Measurements from ENCODE around the gene CIAO2A.
"Not testable (repeated sequence)": the region's sequence is repeated elsewhere in the genome, so short reads cannot be mapped to it uniquely, and the experiment has no call there.

Gene CIAO2A

GRCh38 chr15:64112073-64112772 is 18.6 kb upstream of the CIAO2A start:
- no peaks in the 10 kb centered on the region for H3K27me3 ChIP-seq (ENCODE audit: control insufficient read depth in 1 of 2, insufficient read depth in 2 of 2, low read length in 2 of 2)
- H3K4me1 ChIP-seq (ENCODE audit: control insufficient read depth in 1 of 2, insufficient read depth in 2 of 2, low read length in 2 of 2) = peaks cover 9 to 21% of the 10 kb centered on the region in 2 donors
- H3K9me3 ChIP-seq (ENCODE audit: control insufficient read depth in 1 of 2, low read length in 2 of 2) = no peaks in the 10 kb centered on the region
- no peak overlapping the region for H3K27ac ChIP-seq (ENCODE audit: low read depth, low read length)
- H3K36me3 ChIP-seq (ENCODE audit: control insufficient read depth in 1 of 2, insufficient read depth in 2 of 2, low read length in 2 of 2) = peaks cover 18 to 45% of the 10 kb centered on the region in 2 donors
- no peak overlapping the region for H3K4me3 ChIP-seq (ENCODE audit: low read depth in 1 of 2, low read length in 2 of 2)
- no peak overlapping the region for H3K9ac ChIP-seq (ENCODE audit: low read depth in 1 of 2, low read length in 2 of 2)

GRCh38 chr15:64111679-64112050 is 18.0 kb upstream of the CIAO2A start:
- Histone ChIP-seq H3K9me3 (ENCODE audit: control insufficient read depth in 1 of 2, low read length in 2 of 2) (no peaks in the 10 kb centered on the region), H3K27ac (ENCODE audit: low read depth, low read length) (no peak overlapping the region), H3K4me3 (ENCODE audit: low read depth in 1 of 2, low read length in 2 of 2) (no peak overlapping the region), H3K27me3 (ENCODE audit: control insufficient read depth in 1 of 2, insufficient read depth in 2 of 2, low read length in 2 of 2) (no peaks in the 10 kb centered on the region), H3K4me1 (ENCODE audit: control insufficient read depth in 1 of 2, insufficient read depth in 2 of 2, low read length in 2 of 2) (peaks cover 9 to 21% of the 10 kb centered on the region in 2 donors), H3K36me3 (ENCODE audit: control insufficient read depth in 1 of 2, insufficient read depth in 2 of 2, low read length in 2 of 2) (peaks cover 16 to 40% of the 10 kb centered on the region in 2 donors), H3K9ac (ENCODE audit: low read depth in 1 of 2, low read length in 2 of 2) (no peak overlapping the region)

DNA sequence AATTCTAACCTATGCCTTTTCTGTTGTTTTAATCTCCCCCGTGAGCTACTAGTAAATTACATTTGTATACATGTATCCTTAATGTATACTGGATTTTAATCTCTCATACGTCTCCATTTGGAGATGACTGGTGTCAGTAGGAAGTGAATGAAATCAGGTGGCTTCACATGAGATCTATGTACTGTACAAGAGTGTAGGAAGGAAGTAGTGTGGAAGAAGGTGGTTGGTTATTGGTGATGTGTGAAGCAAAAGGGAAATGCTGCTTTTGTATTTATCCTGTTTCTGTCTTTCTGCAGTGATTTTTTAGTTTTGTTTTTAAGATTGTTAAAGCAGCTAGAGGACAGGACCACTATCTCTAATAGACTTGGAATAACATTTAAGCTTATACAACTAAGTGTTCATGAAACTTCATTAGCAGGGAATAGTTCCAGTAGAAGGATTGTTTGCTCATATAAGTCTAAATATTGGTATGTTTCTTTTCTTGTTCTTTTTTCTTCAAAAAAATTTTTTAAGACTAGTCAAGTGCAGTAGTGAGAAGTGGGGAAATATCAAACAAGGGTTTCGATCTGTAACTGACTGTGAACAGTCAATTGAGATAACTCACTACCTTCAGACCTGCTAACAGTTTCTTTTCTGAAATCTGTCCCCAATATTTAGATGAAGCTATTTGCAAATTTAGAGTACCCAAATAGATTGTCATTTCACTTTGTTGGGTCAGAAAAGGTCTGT is 17.5 kb upstream of the CIAO2A start:
- H3K27me3 ChIP-seq (ENCODE audit: control insufficient read depth in 1 of 2, insufficient read depth in 2 of 2, low read length in 2 of 2) = no peaks in the 10 kb centered on the region
- no peak overlapping the region for H3K9ac ChIP-seq (ENCODE audit: low read depth in 1 of 2, low read length in 2 of 2)
- H3K36me3 ChIP-seq (ENCODE audit: control insufficient read depth in 1 of 2, insufficient read depth in 2 of 2, low read length in 2 of 2) = peaks cover 11 to 35% of the 10 kb centered on the region in 2 donors
- peaks cover 9 to 21% of the 10 kb centered on the region in 2 donors for H3K4me1 ChIP-seq (ENCODE audit: control insufficient read depth in 1 of 2, insufficient read depth in 2 of 2, low read length in 2 of 2)
- H3K9me3 ChIP-seq (ENCODE audit: control insufficient read depth in 1 of 2, low read length in 2 of 2) = no peaks in the 10 kb centered on the region
- H3K4me3 ChIP-seq (ENCODE audit: low read depth in 1 of 2, low read length in 2 of 2) = no peak overlapping the region
- no peak overlapping the region for H3K27ac ChIP-seq (ENCODE audit: low read depth, low read length)

GRCh38 chr15:64110108-64110701 is 16.6 kb upstream of the CIAO2A start:
- Histone ChIP-seq H3K36me3 (ENCODE audit: control insufficient read depth in 1 of 2, insufficient read depth in 2 of 2, low read length in 2 of 2) (peaks cover 8 to 26% of the 10 kb centered on the region in 2 donors), H3K4me1 (ENCODE audit: control insufficient read depth in 1 of 2, insufficient read depth in 2 of 2, low read length in 2 of 2) (peaks cover 9 to 26% of the 10 kb centered on the region in 2 donors)
- H3K27ac ChIP-seq (ENCODE audit: low read depth, low read length); H3K9me3 ChIP-seq (ENCODE audit: control insufficient read depth in 1 of 2, low read length in 2 of 2); H3K4me3 ChIP-seq (ENCODE audit: low read depth in 1 of 2, low read length in 2 of 2); H3K27me3 ChIP-seq (ENCODE audit: control insufficient read depth in 1 of 2, insufficient read depth in 2 of 2, low read length in 2 of 2); H3K9ac ChIP-seq (ENCODE audit: low read depth in 1 of 2, low read length in 2 of 2): not testable (repeated sequence)

- H3K27ac ChIP-seq (ENCODE audit: low read depth, low read length) = no peak overlapping the region
Measured at GRCh38 chr15:64107337-64107736, 13.7 kb upstream of the CIAO2A start.

GRCh38 chr15:64105113-64105704 is 11.6 kb upstream of the CIAO2A start:
- no peaks in the 10 kb centered on the region for H3K27me3 ChIP-seq (ENCODE audit: control insufficient read depth in 1 of 2, insufficient read depth in 2 of 2, low read length in 2 of 2)
- H3K36me3 ChIP-seq (ENCODE audit: control insufficient read depth in 1 of 2, insufficient read depth in 2 of 2, low read length in 2 of 2) = peaks cover 0 to 3% of the 10 kb centered on the region in 2 donors
- peaks cover 0 to 7% of the 10 kb centered on the region in 2 donors for H3K4me1 ChIP-seq (ENCODE audit: control insufficient read depth in 1 of 2, insufficient read depth in 2 of 2, low read length in 2 of 2)
- H3K27ac ChIP-seq (ENCODE audit: low read depth, low read length) = no peak overlapping the region
- H3K9me3 ChIP-seq (ENCODE audit: control insufficient read depth in 1 of 2, low read length in 2 of 2) = no peaks in the 10 kb centered on the region
- H3K4me3 ChIP-seq (ENCODE audit: low read depth in 1 of 2, low read length in 2 of 2) = no peak overlapping the region
- no peak overlapping the region for H3K9ac ChIP-seq (ENCODE audit: low read depth in 1 of 2, low read length in 2 of 2)

More at GRCh38 chr15:64107337-64107736, 13.7 kb upstream of the CIAO2A start:
- H3K36me3 ChIP-seq (ENCODE audit: control insufficient read depth in 1 of 2, insufficient read depth in 2 of 2, low read length in 2 of 2) = peaks cover 0 to 3% of the 10 kb centered on the region in 2 donors
- H3K27me3 ChIP-seq (ENCODE audit: control insufficient read depth in 1 of 2, insufficient read depth in 2 of 2, low read length in 2 of 2) = no peaks in the 10 kb centered on the region
- H3K4me3 ChIP-seq (ENCODE audit: low read depth in 1 of 2, low read length in 2 of 2) = no peak overlapping the region
- H3K9me3 ChIP-seq (ENCODE audit: control insufficient read depth in 1 of 2, low read length in 2 of 2) = no peaks in the 10 kb centered on the region
- no peak overlapping the region for H3K9ac ChIP-seq (ENCODE audit: low read depth in 1 of 2, low read length in 2 of 2)
- H3K4me1 ChIP-seq (ENCODE audit: control insufficient read depth in 1 of 2, insufficient read depth in 2 of 2, low read length in 2 of 2) = peaks cover 9 to 24% of the 10 kb centered on the region in 2 donors

- H3K36me3 ChIP-seq (ENCODE audit: control insufficient read depth in 1 of 2, insufficient read depth in 2 of 2, low read length in 2 of 2) = peaks cover 0 to 3% of the 10 kb centered on the region in 2 donors
- H3K9me3 ChIP-seq (ENCODE audit: control insufficient read depth in 1 of 2, low read length in 2 of 2) = no peaks in the 10 kb centered on the region
- H3K4me1 ChIP-seq (ENCODE audit: control insufficient read depth in 1 of 2, insufficient read depth in 2 of 2, low read length in 2 of 2) = peaks cover 9 to 14% of the 10 kb centered on the region in 2 donors
- H3K27me3 ChIP-seq (ENCODE audit: control insufficient read depth in 1 of 2, insufficient read depth in 2 of 2, low read length in 2 of 2) = no peaks in the 10 kb centered on the region
- no peak overlapping the region for H3K27ac ChIP-seq (ENCODE audit: low read depth, low read length)
- no peak overlapping the region for H3K9ac ChIP-seq (ENCODE audit: low read depth in 1 of 2, low read length in 2 of 2)
- no peak overlapping the region for H3K4me3 ChIP-seq (ENCODE audit: low read depth in 1 of 2, low read length in 2 of 2)
Measured at GRCh38 chr15:64102497-64102896, 8.9 kb upstream of the CIAO2A start.

DNA sequence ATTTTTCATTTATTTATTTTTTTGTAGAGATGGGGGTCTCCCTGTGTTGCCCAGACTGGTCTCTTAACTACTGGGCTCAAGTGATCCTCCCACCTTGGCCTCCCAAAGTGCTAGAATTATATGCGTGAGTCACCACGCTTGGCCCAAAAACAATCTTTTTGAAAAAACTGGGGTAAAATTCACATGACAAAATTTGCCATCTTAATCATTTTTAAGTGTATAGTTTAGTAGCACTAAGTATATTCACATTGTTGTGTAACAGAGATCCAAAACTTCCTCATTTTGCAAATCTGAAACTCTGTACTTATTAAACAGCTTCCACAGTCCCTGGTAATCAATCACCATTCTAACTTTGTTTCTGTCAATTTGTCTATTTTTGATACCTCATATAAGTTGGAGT is 7.3 kb upstream of the CIAO2A start:
- no peak overlapping the region for H3K4me3 ChIP-seq (ENCODE audit: low read depth in 1 of 2, low read length in 2 of 2)
- H3K27ac ChIP-seq (ENCODE audit: low read depth, low read length) = no peak overlapping the region
- peaks cover 21 to 22% of the 10 kb centered on the region in 2 donors for H3K4me1 ChIP-seq (ENCODE audit: control insufficient read depth in 1 of 2, insufficient read depth in 2 of 2, low read length in 2 of 2)
- no peaks in the 10 kb centered on the region for H3K36me3 ChIP-seq (ENCODE audit: control insufficient read depth in 1 of 2, insufficient read depth in 2 of 2, low read length in 2 of 2)
- H3K9me3 ChIP-seq (ENCODE audit: control insufficient read depth in 1 of 2, low read length in 2 of 2) = no peaks in the 10 kb centered on the region
- H3K27me3 ChIP-seq (ENCODE audit: control insufficient read depth in 1 of 2, insufficient read depth in 2 of 2, low read length in 2 of 2) = no peaks in the 10 kb centered on the region
- no peak overlapping the region for H3K9ac ChIP-seq (ENCODE audit: low read depth in 1 of 2, low read length in 2 of 2)

GRCh38 chr15:64099379-64099778 is 5.7 kb upstream of the CIAO2A start:
- Histone ChIP-seq H3K27ac (ENCODE audit: low read depth, low read length) (no peak overlapping the region), H3K36me3 (ENCODE audit: control insufficient read depth in 1 of 2, insufficient read depth in 2 of 2, low read length in 2 of 2) (no peaks in the 10 kb centered on the region), H3K4me3 (ENCODE audit: low read depth in 1 of 2, low read length in 2 of 2) (no peak overlapping the region), H3K9me3 (ENCODE audit: control insufficient read depth in 1 of 2, low read length in 2 of 2) (no peaks in the 10 kb centered on the region), H3K4me1 (ENCODE audit: control insufficient read depth in 1 of 2, insufficient read depth in 2 of 2, low read length in 2 of 2) (peaks cover 25 to 29% of the 10 kb centered on the region in 2 donors), H3K27me3 (ENCODE audit: control insufficient read depth in 1 of 2, insufficient read depth in 2 of 2, low read length in 2 of 2) (no peaks in the 10 kb centered on the region), H3K9ac (ENCODE audit: low read depth in 1 of 2, low read length in 2 of 2) (no peak overlapping the region)

All from duodenal mucosa (tissue), 2 donors.